HG03432 (cell line): ENCODE measurements around the gene CFAP91.

Source experiments
- ATAC-seq: cut with Tn5 transposase; IDR thresholded peaks from one replicate; pipeline ENCODE4 v1.9.1; 2021; ENCODE audit warnings: mild to moderate bottlenecking, moderate library complexity; ENCODE audit not compliant: unreplicated experiment

Gene CFAP91

DNA sequence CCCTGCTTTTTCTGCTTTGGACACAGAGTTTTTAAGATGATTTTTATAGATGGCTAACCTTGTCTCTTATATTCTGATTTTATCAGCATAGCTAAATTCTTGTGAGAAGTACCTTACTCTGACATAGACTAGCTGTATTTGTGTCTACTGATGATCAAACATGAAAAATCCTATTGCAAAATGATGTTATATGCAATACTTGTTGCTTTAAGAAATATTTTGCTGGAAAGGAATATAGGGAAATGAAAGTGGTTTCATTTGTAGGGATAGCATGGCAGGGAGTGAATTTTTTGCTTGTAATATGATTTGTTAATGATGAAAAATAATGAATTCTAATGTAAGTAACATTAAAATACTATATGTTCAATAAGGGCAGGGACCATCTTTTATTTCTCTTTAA is 35.9 kb downstream of the CFAP91 start:
- no peak for ATAC-seq

GRCh38 chr3:119741657-119742590 is 39.1 kb downstream of the CFAP91 start:
- no peak for ATAC-seq

DNA sequence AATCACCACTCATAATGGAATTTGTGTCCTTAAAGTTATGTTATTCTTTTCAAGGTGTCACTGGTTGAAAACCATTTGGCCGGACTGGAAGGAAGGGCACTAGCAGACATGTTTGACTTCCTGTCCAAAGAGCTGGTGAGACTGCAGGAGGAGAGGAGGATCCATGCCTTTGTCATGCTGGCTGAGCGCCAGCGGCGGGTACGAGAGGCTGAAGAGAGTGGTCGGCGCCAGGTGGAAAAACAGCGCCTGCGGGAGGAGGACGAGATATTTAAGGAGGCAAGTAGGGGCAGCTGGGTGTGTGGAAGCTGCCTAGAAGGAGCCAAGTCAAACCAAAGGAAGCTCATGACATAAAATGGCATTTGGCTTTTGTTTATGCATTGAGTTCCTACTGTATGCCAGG is 41.1 kb downstream of the CFAP91 start:
- no peak for ATAC-seq

GRCh38 chr3:119745942-119746341 is 43.1 kb downstream of the CFAP91 start:
- ATAC-seq: no peak

DNA sequence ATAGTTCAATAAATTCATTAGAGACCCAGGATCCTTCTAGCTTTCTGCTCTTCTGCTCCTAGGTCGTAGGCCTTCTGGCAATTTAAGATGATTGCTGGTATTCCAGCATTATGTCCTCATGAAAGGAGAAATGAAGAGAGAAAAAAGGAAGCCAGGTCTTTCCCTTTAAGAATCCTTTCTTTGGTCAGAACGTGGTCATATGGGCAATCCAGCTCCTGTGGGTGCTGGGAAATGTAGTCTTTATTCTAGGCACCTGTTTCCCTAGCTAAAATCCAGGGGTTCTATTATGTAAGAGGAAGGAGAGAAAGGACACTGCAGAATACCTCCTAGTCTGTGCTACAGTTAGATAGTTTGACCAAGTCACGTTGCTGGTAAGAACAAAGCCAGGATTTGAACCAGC is 43.6 kb downstream of the CFAP91 start:
- ATAC-seq: no peak

GRCh38 chr3:119747357-119747756 is 44.5 kb downstream of the CFAP91 start:
- ATAC-seq: no peak

GRCh38 chr3:119748991-119749390 is 46.2 kb downstream of the CFAP91 start:
- ATAC-seq: no peak

DNA sequence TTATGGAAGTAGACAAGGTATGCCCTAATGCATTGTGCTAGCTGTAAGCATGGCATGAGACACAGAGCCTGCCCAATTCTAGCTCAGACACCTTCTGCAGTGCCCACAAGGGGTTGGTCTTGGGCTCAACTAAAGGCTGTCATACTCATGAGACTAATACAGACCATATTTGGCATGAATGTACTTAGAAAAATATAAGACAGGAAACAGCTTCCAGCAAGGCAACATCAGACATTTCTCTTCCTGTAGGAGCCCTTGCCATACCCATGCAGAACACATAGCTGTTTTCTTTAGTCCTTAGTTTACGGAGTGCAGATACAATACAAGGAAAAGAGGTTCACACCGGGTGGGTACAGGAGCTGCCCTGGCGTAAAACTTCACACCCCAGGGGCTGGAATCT is 48.6 kb downstream of the CFAP91 start:
- ATAC-seq: no peak
